ENCODE data around the gene LRRC27. TPM values are rescaled to one million over a fixed set of nuclear protein-coding genes. Genes with fewer than 3 reads are reported as not detected.

LRRC27 gene
- total and polyA plus RNA-seq, 2 donors (not counting 1 experiment from before 2014, with no cell fraction given): 4.1 to 11.7 TPM

DNA sequence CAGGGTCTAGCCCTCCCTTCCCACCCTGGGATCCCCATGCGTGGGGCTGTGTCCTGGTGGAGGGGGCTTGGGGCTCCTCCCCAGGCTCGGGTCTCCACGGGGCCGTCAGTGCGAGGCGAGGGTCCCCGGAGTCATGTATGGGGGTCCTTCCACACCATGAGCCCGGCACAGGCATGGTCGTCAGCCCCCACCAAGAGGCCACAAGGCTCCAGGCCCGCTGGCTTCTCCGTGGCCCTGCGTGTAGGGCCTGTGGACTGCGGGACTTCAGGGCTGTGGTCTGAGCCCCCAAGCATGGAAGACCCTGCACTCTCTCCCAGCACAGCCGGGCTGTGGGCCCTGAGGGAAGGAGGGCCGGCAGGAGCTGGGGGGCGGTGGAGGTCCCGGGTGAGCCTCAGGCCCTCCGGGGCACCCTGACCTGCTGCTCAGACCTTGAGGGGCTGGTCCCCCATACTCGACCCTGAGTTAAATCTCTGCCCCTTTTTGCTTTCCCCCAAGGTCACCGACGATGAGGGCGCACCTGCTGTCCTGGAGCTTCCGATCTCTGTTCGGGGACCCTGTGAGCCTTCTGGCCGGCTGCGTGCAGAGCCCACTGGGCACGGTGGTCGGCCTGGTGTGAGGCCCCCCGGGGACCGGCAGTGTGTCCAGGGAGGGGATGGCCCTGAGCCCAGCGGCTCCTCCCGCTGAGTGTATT is 84.7 kb downstream of the LRRC27 start:
- H3K9ac ChIP-seq (ENCODE audit: insufficient read depth, low read length): no peak overlapping the region
- H3K4me2 ChIP-seq (ENCODE audit: extremely low read depth, insufficient read depth, low read length): no peak overlapping the region
- DNase-seq (ENCODE audit: low read depth in 2 of 2): no peak
- TF ChIP-seq EZH2 (IDR thresholded peaks at IDR 0.05; ENCODE audit: low read length, missing control alignments): no peak
- no peak for TF ChIP-seq CTCF (conservative IDR thresholded peaks at IDR 0.05 in 1 of 2, IDR thresholded peaks at IDR 0.05 in 1 of 2; ENCODE audit: low read depth in 1 of 2, low read length in 2 of 2)
- no peaks in the 10 kb centered on the region for H3K9me3 ChIP-seq (ENCODE audit: control insufficient read depth, insufficient read depth, low read depth, low read length)
- H3K4me3 ChIP-seq (replicated peaks in 1 of 4; ENCODE audit: control extremely low read depth in 1 of 4, insufficient read depth in 1 of 4, low read depth in 3 of 4, low read length in 4 of 4): no peak overlapping the region
- no peaks in the 10 kb centered on the region for H4K20me1 ChIP-seq (ENCODE audit: control insufficient read depth, extremely low read depth, insufficient read depth, low read length)
- no peaks in the 10 kb centered on the region for H3K36me3 ChIP-seq (ENCODE audit: control insufficient read depth, insufficient read depth, low read length)
- no peak overlapping the region for H2AFZ ChIP-seq (ENCODE audit: low read length)
- no peak overlapping the region for H3K27ac ChIP-seq (ENCODE audit: insufficient read depth, low read length)
- H3K27me3 ChIP-seq (ENCODE audit: control insufficient read depth, insufficient read depth, low read length): no peaks in the 10 kb centered on the region
- H3K79me2 ChIP-seq (ENCODE audit: control insufficient read depth, insufficient read depth, low read length): no peaks in the 10 kb centered on the region
- peaks cover 6% of the 10 kb centered on the region for H3K4me1 ChIP-seq (ENCODE audit: control insufficient read depth, extremely low read depth, insufficient read depth, low read length)

- Histone ChIP-seq H3K9me3 (ENCODE audit: control insufficient read depth, insufficient read depth, low read depth, low read length) (no peaks in the 10 kb centered on the region), H3K36me3 (ENCODE audit: control insufficient read depth, insufficient read depth, low read length) (no peaks in the 10 kb centered on the region), H3K4me3 (replicated peaks in 1 of 4; ENCODE audit: control extremely low read depth in 1 of 4, insufficient read depth in 1 of 4, low read depth in 3 of 4, low read length in 4 of 4) (no peak overlapping the region), H3K79me2 (ENCODE audit: control insufficient read depth, insufficient read depth, low read length) (no peaks in the 10 kb centered on the region), H2AFZ (ENCODE audit: low read length) (no peak overlapping the region), H3K27me3 (ENCODE audit: control insufficient read depth, insufficient read depth, low read length) (no peaks in the 10 kb centered on the region), H4K20me1 (ENCODE audit: control insufficient read depth, extremely low read depth, insufficient read depth, low read length) (no peaks in the 10 kb centered on the region), H3K4me1 (ENCODE audit: control insufficient read depth, extremely low read depth, insufficient read depth, low read length) (peaks cover 8% of the 10 kb centered on the region), H3K27ac (ENCODE audit: insufficient read depth, low read length) (no peak overlapping the region), H3K4me2 (ENCODE audit: extremely low read depth, insufficient read depth, low read length) (no peak overlapping the region), H3K9ac (ENCODE audit: insufficient read depth, low read length) (no peak overlapping the region)
- DNase-seq (ENCODE audit: low read depth in 2 of 2): no peak
- no peak for TF ChIP-seq EZH2 (IDR thresholded peaks at IDR 0.05; ENCODE audit: low read length, missing control alignments)
- TF ChIP-seq CTCF (conservative IDR thresholded peaks at IDR 0.05 in 1 of 2, IDR thresholded peaks at IDR 0.05 in 1 of 2; ENCODE audit: low read depth in 1 of 2, low read length in 2 of 2): no peak
These were observed 85.4 kb downstream of the LRRC27 start for GRCh38 chr10:132417257-132417910.

DNA sequence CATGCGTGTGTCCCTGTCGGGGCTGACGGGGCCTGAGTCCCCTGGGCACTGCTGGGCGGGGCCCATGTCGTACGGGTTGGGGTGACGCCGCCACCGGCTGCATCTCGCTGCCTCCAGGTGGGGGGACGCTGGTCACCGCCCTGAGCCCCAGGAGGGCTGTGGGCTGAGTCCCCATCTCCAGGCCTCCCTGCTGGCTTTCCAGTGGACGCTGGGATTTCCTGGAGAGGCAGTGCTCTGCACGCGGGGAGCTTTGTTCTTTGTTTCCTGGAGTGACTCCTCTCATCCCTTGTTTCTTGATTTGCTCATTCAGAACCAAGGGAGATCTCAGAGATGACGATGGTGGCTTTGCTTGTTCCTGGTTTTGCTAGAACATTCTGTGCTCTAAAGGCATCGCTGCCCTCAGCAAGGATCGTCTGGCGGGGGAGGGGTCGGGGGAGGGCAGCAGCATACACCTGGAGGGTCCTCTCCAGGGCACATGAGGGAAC is 86.0 kb downstream of the LRRC27 start:
- TF ChIP-seq CTCF (conservative IDR thresholded peaks at IDR 0.05 in 1 of 2, IDR thresholded peaks at IDR 0.05 in 1 of 2; ENCODE audit: low read depth in 1 of 2, low read length in 2 of 2) (no peak), EZH2 (IDR thresholded peaks at IDR 0.05; ENCODE audit: low read length, missing control alignments) (no peak)
- H3K36me3 ChIP-seq (ENCODE audit: control insufficient read depth, insufficient read depth, low read length): no peaks in the 10 kb centered on the region
- no peak for DNase-seq (ENCODE audit: low read depth in 2 of 2)
- H3K4me1 ChIP-seq (ENCODE audit: control insufficient read depth, extremely low read depth, insufficient read depth, low read length): peaks cover 10% of the 10 kb centered on the region
- H3K79me2 ChIP-seq (ENCODE audit: control insufficient read depth, insufficient read depth, low read length): no peaks in the 10 kb centered on the region
- H3K27me3 ChIP-seq (ENCODE audit: control insufficient read depth, insufficient read depth, low read length): no peaks in the 10 kb centered on the region
- no peaks in the 10 kb centered on the region for H4K20me1 ChIP-seq (ENCODE audit: control insufficient read depth, extremely low read depth, insufficient read depth, low read length)
- no peak overlapping the region for H2AFZ ChIP-seq (ENCODE audit: low read length)
- no peak overlapping the region for H3K9ac ChIP-seq (ENCODE audit: insufficient read depth, low read length)
- H3K27ac ChIP-seq (ENCODE audit: insufficient read depth, low read length): no peak overlapping the region
- H3K9me3 ChIP-seq (ENCODE audit: control insufficient read depth, insufficient read depth, low read depth, low read length): no peaks in the 10 kb centered on the region
- no peak overlapping the region for H3K4me3 ChIP-seq (replicated peaks in 1 of 4; ENCODE audit: control extremely low read depth in 1 of 4, insufficient read depth in 1 of 4, low read depth in 3 of 4, low read length in 4 of 4)
- no peak overlapping the region for H3K4me2 ChIP-seq (ENCODE audit: extremely low read depth, insufficient read depth, low read length)
